Liver (tissue), 3 donors: ENCODE results near the gene TMEM135.

ENCODE experiments used
- ATF3 ChIP-seq: IDR thresholded peaks from 2 replicates; pipeline ENCODE4 v1.6.1; 2016; ENCODE audit warnings: antibody characterized with exemption
- CTCF ChIP-seq: fragments of 150-350 bp; IDR thresholded peaks from 2 replicates; pipeline ENCODE4 v1.5.1; 2017; ENCODE audit warnings: improper control_type of control experiment, low read depth, low read length; ENCODE audit not compliant: missing input control
- FOXA1 ChIP-seq: IDR thresholded peaks from 2 replicates; pipeline ENCODE4 v1.6.1; 2016; ENCODE audit warnings: antibody characterized with exemption
- GABPA ChIP-seq, 2 donors: IDR thresholded peaks in 1 of 2; conservative IDR thresholded peaks in 1 of 2; 2 replicates each; pipeline ENCODE4 v1.6.1; 2016; ENCODE audit warnings: antibody characterized with exemption in 2 of 2, mild to moderate bottlenecking in 1 of 2, moderate library complexity in 1 of 2
- JUND ChIP-seq, 2 donors: IDR thresholded peaks; 2 replicates each; pipeline ENCODE4 v1.6.1; 2016; ENCODE audit warnings: antibody characterized with exemption in 2 of 2
- MAX ChIP-seq: IDR thresholded peaks from 2 replicates; pipeline ENCODE4 v1.6.1; 2016; ENCODE audit warnings: antibody characterized with exemption
- RAD21 ChIP-seq, 2 donors: IDR thresholded peaks; 2 replicates each; pipeline ENCODE4 v1.6.1; 2016; ENCODE audit warnings: antibody characterized with exemption in 2 of 2, mild to moderate bottlenecking in 2 of 2
- REST ChIP-seq: IDR thresholded peaks from 2 replicates; pipeline ENCODE4 v1.6.1; 2016; ENCODE audit warnings: antibody characterized with exemption, mild to moderate bottlenecking
- RXRA ChIP-seq, 2 donors: IDR thresholded peaks; 2 replicates each; pipeline ENCODE4 v1.6.1; 2017 to 2018; ENCODE audit warnings: antibody characterized with exemption in 2 of 2, mild to moderate bottlenecking in 1 of 2
- TAF1 ChIP-seq: conservative IDR thresholded peaks from 2 replicates; pipeline ENCODE4 v1.6.1; 2016; ENCODE audit warnings: antibody characterized with exemption, mild to moderate bottlenecking
- YY1 ChIP-seq: IDR thresholded peaks from 2 replicates; pipeline ENCODE4 v1.6.1; 2016; ENCODE audit warnings: antibody characterized with exemption, mild to moderate bottlenecking
- ZBTB33 ChIP-seq: IDR thresholded peaks from 2 replicates; pipeline ENCODE4 v1.6.1; 2016; ENCODE audit warnings: antibody characterized with exemption
- donor health status: healthy.
- donor health status: healthy.

GRCh38 chr11:87255589-87255988 lies 217.9 kb downstream of the TMEM135 start:
- TF ChIP-seq CTCF (no peak), YY1 (no peak), ATF3 (no peak), RXRA (IDR thresholded peaks at IDR 0.05) (no peak), RAD21 (IDR thresholded peaks at IDR 0.05) (no peak), FOXA1 (no peak), JUND (IDR thresholded peaks at IDR 0.05) (no peak), GABPA (IDR thresholded peaks at IDR 0.05 in 1 of 2, conservative IDR thresholded peaks at IDR 0.05 in 1 of 2) (no peak), ZBTB33 (no peak), REST (no peak), MAX (no peak), TAF1 (no peak)
